ENCODE measurements around the gene MRPS14. TPM values are rescaled to one million over a fixed set of nuclear protein-coding genes. Genes with fewer than 3 reads are reported as not detected.

The MRPS14 gene
- total RNA-seq, 1 donor from 2014 or later, result 36.9 TPM

GRCh38 chr1:174989536-174990220 lies 33.5 kb downstream of the MRPS14 start:
- Mint-ChIP-seq H3K27ac (peak overlapping the region; percentile 85), H3K36me3 (ENCODE audit: low read depth) (peaks cover 40% of the 10 kb centered on the region), H3K4me1 (peaks cover 19% of the 10 kb centered on the region)

GRCh38 chr1:174988986-174989385 lies 34.2 kb downstream of the MRPS14 start:
- intact Hi-C loops (cut with micrococcal nuclease), result no loop called here
- ChIA-PET POLR2A (interaction anchor here (0.7 to 2.0 kb wide), 2 partner anchors 10 to 1245 kb away, joined by 3 to 30 read pairs; partner anchors contain the start of gene CACYBP), CTCF (interaction anchor here (1.0 kb wide), 2 partner anchors 10 to 136 kb away, joined by 3 to 4 read pairs; no protein-coding TSS in a partner anchor)
- Mint-ChIP-seq H3K27ac (peak overlapping the region; percentile 85), H3K4me3 (no peak overlapping the region), H3K4me1 (peaks cover 19% of the 10 kb centered on the region), H3K9me3 (no peaks in the 10 kb centered on the region), H3K36me3 (ENCODE audit: low read depth) (peaks cover 44% of the 10 kb centered on the region), H3K27me3 (no peaks in the 10 kb centered on the region)
- no peak for DNase-seq
- TF ChIP-seq, protein P1, sequence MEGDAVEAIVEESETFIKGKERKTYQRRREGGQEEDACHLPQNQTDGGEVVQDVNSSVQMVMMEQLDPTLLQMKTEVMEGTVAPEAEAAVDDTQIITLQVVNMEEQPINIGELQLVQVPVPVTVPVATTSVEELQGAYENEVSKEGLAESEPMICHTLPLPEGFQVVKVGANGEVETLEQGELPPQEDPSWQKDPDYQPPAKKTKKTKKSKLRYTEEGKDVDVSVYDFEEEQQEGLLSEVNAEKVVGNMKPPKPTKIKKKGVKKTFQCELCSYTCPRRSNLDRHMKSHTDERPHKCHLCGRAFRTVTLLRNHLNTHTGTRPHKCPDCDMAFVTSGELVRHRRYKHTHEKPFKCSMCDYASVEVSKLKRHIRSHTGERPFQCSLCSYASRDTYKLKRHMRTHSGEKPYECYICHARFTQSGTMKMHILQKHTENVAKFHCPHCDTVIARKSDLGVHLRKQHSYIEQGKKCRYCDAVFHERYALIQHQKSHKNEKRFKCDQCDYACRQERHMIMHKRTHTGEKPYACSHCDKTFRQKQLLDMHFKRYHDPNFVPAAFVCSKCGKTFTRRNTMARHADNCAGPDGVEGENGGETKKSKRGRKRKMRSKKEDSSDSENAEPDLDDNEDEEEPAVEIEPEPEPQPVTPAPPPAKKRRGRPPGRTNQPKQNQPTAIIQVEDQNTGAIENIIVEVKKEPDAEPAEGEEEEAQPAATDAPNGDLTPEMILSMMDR (IDR thresholded peaks at IDR 0.05), result no peak
- ATAC-seq (ENCODE audit: low read depth), result no peak

More at GRCh38 chr1:174989536-174990220, 33.5 kb downstream of the MRPS14 start:
- TF ChIP-seq, protein P1 (IDR thresholded peaks at IDR 0.05), result no peak
- DNase-seq (no peak), ATAC-seq (ENCODE audit: low read depth) (no peak)
- H3K4me3 Mint-ChIP-seq, result peak overlapping the region; percentile 72
- ChIA-PET POLR2A (interaction anchor here (0.7 to 2.0 kb wide), 3 partner anchors 10 to 1246 kb away, joined by 3 to 30 read pairs (median 4); partner anchors contain the start of gene CACYBP), CTCF (interaction anchor here (1.0 kb wide), 2 partner anchors 9 to 136 kb away, joined by 3 to 4 read pairs; no protein-coding TSS in a partner anchor)
- intact Hi-C loops (cut with micrococcal nuclease), result loop anchor here (10.0 kb wide), 1 partner anchor 1575 kb away; no protein-coding TSS in a partner anchor
- no peaks in the 10 kb centered on the region for H3K27me3 Mint-ChIP-seq
- H3K9me3 Mint-ChIP-seq, result no peaks in the 10 kb centered on the region

DNA sequence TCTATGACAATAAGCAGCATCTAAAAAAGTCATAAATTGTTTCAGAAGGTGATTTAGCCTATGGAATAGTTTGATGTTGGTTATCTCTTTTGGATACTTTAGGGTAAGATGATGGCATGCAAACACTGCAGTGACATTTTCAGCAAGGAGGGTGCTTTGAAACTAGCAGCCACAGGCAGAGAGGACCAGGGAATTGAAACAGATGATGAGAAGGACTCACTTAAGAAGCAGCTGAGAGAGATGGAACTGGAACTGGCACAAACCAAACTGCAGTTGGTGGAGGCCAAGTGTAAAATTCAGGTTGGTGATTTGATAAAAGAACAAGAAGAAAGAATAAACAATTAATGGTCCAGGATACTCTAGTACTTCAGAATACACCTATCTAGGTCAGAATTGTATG lies 34.7 kb downstream of the MRPS14 start:
- no peaks in the 10 kb centered on the region for H3K27me3 Mint-ChIP-seq
- H3K4me3 Mint-ChIP-seq, result no peak overlapping the region
- ChIA-PET POLR2A (interaction anchor here (2.0 kb wide), 1 partner anchor 11 kb away, joined by 30 read pairs; the partner anchor contains the start of gene CACYBP), CTCF (no interaction called here)
- H3K27ac Mint-ChIP-seq, result no peak overlapping the region
- peaks cover 48% of the 10 kb centered on the region for H3K36me3 Mint-ChIP-seq (ENCODE audit: low read depth)
- peaks cover 19% of the 10 kb centered on the region for H3K4me1 Mint-ChIP-seq
- TF ChIP-seq, protein P1 (IDR thresholded peaks at IDR 0.05), result no peak
- intact Hi-C loops (cut with micrococcal nuclease), result no loop called here
- no peak for DNase-seq
- ATAC-seq (ENCODE audit: low read depth), result no peak
- no peaks in the 10 kb centered on the region for H3K9me3 Mint-ChIP-seq

- TF ChIP-seq, protein P1 (IDR thresholded peaks at IDR 0.05), result no peak
- Mint-ChIP-seq H3K4me1 (peaks cover 19% of the 10 kb centered on the region), H3K4me3 (no peak overlapping the region), H3K9me3 (no peaks in the 10 kb centered on the region), H3K27ac (no peak overlapping the region), H3K27me3 (no peaks in the 10 kb centered on the region), H3K36me3 (ENCODE audit: low read depth) (peaks cover 62% of the 10 kb centered on the region)
- DNase-seq (no peak), ATAC-seq (ENCODE audit: low read depth) (no peak)
- ChIA-PET POLR2A (interaction anchor here (0.7 to 2.7 kb wide), 2 partner anchors 15 to 846 kb away, joined by 3 to 15 read pairs; partner anchors contain the start of gene CACYBP), CTCF (interaction anchor here (1.5 kb wide), 1 partner anchor 114 kb away, joined by 3 read pairs; no protein-coding TSS in a partner anchor)
- intact Hi-C loops (cut with micrococcal nuclease), result loop anchor here (5.0 kb wide), 2 partner anchors 43 to 113 kb away; no protein-coding TSS in a partner anchor
These were observed 38.3 kb downstream of the MRPS14 start for GRCh38 chr1:174984952-174985351.

Measured in activated B cell treated with CpG ODN at 0.5 μM for 24 hours (primary cell).